ENCODE data around the gene SGMS1. TPM values are rescaled to one million over a fixed set of nuclear protein-coding genes. Genes with fewer than 3 reads are reported as not detected.

SGMS1 gene
- total RNA-seq, 2 donors from 2014 or later = 45.3 to 51.3 TPM

- Mint-ChIP-seq H3K27me3 (no peaks in the 10 kb centered on the region), H3K27ac (no peak overlapping the region), H3K4me3 (no peak overlapping the region), H3K36me3 (ENCODE audit: low read depth) (no peaks in the 10 kb centered on the region), H3K4me1 (peaks cover 7% of the 10 kb centered on the region)
- no peak for DNase-seq
- no peak for ATAC-seq
- no peaks in the 10 kb centered on the region for H3K9me3 ChIP-seq (ENCODE audit: control insufficient read depth, low read length, poor library complexity, severe bottlenecking)
Observed at GRCh38 chr10:50627443-50627842, 3.7 kb upstream of the SGMS1 start.

DNA sequence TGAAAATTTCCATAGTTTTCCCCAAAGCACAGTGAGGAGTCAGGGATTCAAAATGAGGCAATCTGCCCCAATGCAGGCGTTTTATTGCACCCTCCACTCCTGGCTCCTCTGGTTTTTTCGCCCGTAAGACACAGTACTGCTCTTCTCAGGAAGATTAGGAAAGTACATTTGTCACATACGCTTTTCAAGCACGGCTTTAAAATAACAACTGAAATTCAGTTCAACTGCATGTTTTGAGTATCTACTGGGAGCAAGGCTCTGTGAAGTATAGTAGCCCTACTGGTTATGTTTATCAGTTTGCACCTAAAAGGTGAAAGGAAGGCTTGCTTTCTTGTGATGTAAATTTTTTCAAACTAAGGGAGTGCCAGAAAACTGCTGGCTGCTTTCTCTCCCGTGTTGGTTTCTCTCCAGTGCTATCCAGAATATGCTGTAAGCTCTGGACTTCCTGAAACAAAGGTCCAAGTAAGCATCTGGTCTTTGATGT lies 1.9 kb upstream of the SGMS1 start:
- no peaks in the 10 kb centered on the region for H3K9me3 ChIP-seq (ENCODE audit: control insufficient read depth, low read length, poor library complexity, severe bottlenecking)
- peaks cover 13% of the 10 kb centered on the region for H3K4me1 Mint-ChIP-seq
- H3K27ac Mint-ChIP-seq = peak overlapping the region; percentile 98
- no peak for ATAC-seq
- no peak for DNase-seq
- H3K36me3 Mint-ChIP-seq (ENCODE audit: low read depth) = no peaks in the 10 kb centered on the region
- peak overlapping the region; percentile 94 for H3K4me3 Mint-ChIP-seq
- H3K27me3 Mint-ChIP-seq = no peaks in the 10 kb centered on the region

DNA sequence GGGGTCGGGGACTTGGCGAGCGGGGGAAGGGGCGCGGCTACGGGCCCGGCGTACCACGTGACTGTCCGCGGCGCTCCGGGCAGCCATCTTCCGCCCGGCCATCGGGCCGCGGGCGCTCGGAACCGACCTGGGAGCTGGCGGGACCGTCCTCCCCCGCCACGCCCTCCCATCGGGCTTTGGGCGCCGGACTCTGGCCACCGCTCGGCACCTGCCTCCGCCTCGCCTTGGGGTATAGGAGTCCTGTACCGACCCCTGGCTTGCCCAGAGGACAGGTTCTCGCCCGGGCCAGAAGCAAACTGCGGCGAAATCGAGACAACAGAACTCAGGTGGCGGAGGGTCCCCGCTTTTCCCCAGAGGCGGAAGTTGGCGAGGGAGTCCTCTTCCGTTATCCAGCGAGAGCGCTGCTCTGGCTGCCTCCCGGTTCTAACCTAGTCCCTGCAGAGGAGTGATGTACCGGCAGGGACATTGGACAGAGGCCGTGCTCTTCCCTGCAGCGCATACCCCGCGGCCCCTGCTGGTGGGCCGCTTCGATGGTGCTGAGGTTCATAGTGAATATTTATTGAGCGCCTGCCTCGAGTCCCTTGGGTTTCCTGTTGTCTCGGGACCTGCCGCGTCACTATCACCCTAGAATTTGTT lies 1.2 kb upstream of the SGMS1 start:
- no peaks in the 10 kb centered on the region for H3K27me3 Mint-ChIP-seq
- peak overlapping the region; percentile 98 for H3K27ac Mint-ChIP-seq
- DNase-seq = peak; percentile 40 to 57 (median 50)
- peak overlapping the region; percentile 99 for H3K4me3 Mint-ChIP-seq
- peak; percentile 46 for ATAC-seq
- no peaks in the 10 kb centered on the region for H3K9me3 ChIP-seq (ENCODE audit: control insufficient read depth, low read length, poor library complexity, severe bottlenecking)
- peaks cover 18% of the 10 kb centered on the region for H3K4me1 Mint-ChIP-seq
- no peaks in the 10 kb centered on the region for H3K36me3 Mint-ChIP-seq (ENCODE audit: low read depth)

GRCh38 chr10:50624413-50624865 lies 683 bp upstream of the SGMS1 start:
- H3K4me1 Mint-ChIP-seq = peaks cover 23% of the 10 kb centered on the region
- H3K4me3 Mint-ChIP-seq = peak overlapping the region; percentile 99
- H3K36me3 Mint-ChIP-seq (ENCODE audit: low read depth) = no peaks in the 10 kb centered on the region
- ATAC-seq (peak; percentile 77), DNase-seq (peak; percentile 94 to 97 (median 97))
- no peaks in the 10 kb centered on the region for H3K9me3 ChIP-seq (ENCODE audit: control insufficient read depth, low read length, poor library complexity, severe bottlenecking)
- peak overlapping the region; percentile 98 for H3K27ac Mint-ChIP-seq
- no peaks in the 10 kb centered on the region for H3K27me3 Mint-ChIP-seq

DNA sequence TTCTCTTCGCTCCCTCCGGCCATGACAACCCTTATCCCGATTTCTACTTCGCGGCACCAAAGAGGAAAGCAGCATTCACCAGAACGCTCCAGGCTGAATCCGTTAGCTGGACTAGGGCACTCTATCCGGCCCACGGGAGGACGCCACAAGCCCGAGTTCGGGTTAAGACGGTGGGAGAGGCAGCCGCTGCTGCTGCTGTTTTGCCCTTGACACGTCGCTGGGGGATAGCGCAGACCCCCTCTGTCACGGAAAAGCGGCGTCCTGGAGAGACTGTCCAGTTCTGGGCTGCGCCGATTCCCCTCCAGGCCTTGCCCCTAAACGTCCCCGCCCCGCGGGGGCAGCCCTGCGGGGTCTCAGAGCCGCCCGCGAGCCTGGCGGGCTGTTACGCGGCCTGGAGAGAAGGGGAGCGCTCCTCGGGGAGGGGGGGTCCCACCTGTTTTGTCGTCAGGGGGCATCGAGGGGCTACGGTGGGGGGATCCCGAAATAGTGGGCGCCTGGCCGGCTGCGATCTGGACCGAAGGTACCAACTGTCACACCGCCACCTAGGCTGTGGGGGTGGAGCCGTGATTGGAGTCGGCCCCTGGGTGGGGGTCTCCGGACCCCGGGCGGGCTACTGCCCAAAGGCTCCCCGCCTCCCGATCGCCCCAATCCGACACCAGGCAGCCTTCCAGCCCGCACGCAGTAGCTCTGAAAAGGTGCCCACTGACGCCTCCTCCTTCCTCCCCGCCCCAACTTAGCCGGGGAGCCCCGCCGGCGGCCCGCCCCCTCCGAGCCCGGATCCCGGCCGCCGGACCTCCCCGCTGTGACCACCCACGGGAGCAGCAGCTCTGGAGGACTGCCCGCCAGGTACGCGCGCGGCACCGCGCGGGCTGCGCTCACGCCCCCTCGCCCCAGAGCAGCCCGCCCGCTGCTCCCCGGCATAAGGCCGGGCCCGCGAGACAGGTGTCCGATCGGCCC lies 772 bp downstream of the SGMS1 start:
- peak overlapping the region; percentile 99 for H3K4me3 Mint-ChIP-seq
- no peaks in the 10 kb centered on the region for H3K27me3 Mint-ChIP-seq
- H3K4me1 Mint-ChIP-seq = peaks cover 36% of the 10 kb centered on the region
- no peaks in the 10 kb centered on the region for H3K9me3 ChIP-seq (ENCODE audit: control insufficient read depth, low read length, poor library complexity, severe bottlenecking)
- peak overlapping the region; percentile 98 for H3K27ac Mint-ChIP-seq
- H3K36me3 Mint-ChIP-seq (ENCODE audit: low read depth) = no peaks in the 10 kb centered on the region
- DNase-seq = peak; percentile 33 to 57 (median 56)
- peak; percentile 4 for ATAC-seq

DNA sequence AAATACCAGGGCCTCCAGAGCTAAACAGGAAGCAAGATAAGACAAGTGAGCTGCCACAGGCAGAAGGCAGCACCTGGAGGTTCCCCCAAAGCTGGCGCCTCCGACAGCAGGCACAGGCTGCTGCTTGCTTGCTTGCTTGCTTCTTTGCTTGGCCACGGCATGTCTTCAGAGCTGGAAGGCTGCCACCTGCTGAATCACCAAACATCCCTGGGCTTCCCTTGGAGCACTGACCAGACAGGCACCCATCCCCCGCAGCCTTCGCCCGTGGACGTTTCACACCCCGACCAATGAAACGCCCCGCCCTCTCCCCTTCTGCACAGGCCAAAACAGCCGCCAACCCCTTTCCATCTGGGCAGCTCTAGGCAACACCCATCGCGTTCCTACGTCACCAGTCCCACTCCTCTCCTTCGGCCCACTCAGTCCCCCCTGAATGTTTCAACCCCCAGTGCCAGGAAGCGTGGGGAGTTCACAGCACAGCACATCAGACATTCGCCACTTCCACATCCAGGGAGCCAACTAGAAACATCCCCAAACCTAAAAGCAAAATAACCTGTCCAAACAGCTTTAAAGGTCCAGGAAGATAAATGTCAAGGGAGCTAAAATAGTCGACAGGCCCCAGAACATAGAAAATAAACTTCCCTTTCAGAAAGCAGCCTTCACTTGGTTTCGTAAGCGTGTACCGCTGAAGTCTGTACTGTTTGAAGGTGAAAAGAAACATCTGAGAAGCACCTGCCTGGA lies 1.6 kb downstream of the SGMS1 start:
- Mint-ChIP-seq H3K27ac (peak overlapping the region; percentile 98), H3K4me1 (peaks cover 38% of the 10 kb centered on the region), H3K27me3 (no peaks in the 10 kb centered on the region), H3K36me3 (ENCODE audit: low read depth) (no peaks in the 10 kb centered on the region), H3K4me3 (peak overlapping the region; percentile 99)
- H3K9me3 ChIP-seq (ENCODE audit: control insufficient read depth, low read length, poor library complexity, severe bottlenecking) = no peaks in the 10 kb centered on the region
- DNase-seq (peak; percentile 41 to 56 (median 53)), ATAC-seq (peak; percentile 44)

DNA sequence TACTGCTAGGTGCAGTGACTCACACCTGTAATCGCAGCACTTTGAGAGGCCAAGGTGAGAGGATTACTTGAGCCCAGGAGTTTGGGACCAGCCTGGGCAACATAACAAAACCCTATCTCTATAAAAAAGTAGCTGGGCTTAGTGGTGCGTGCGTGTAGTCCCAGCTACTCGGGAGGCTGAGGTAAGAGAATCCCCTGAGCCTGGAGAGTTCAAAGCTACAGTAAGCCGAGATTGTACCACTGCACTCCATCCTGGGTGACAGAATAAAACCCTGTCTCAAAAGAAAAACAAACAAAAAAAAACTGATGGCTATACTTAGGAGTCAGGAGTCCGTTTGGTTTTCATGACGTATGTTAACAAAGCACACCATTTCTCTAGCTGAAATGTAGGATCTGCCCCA lies 2.9 kb downstream of the SGMS1 start:
- no peaks in the 10 kb centered on the region for H3K9me3 ChIP-seq (ENCODE audit: control insufficient read depth, low read length, poor library complexity, severe bottlenecking)
- Mint-ChIP-seq H3K36me3 (ENCODE audit: low read depth) (no peaks in the 10 kb centered on the region), H3K27ac (peak overlapping the region; percentile 98), H3K4me3 (no peak overlapping the region), H3K4me1 (peaks cover 38% of the 10 kb centered on the region), H3K27me3 (no peaks in the 10 kb centered on the region)
- DNase-seq = no peak
- ATAC-seq = no peak

GRCh38 chr10:50619882-50620281 lies 3.9 kb downstream of the SGMS1 start:
- Mint-ChIP-seq H3K36me3 (ENCODE audit: low read depth) (no peaks in the 10 kb centered on the region), H3K4me3 (peak overlapping the region; percentile 53), H3K27ac (peak overlapping the region; percentile 98), H3K27me3 (no peaks in the 10 kb centered on the region), H3K4me1 (peaks cover 38% of the 10 kb centered on the region)
- DNase-seq = no peak
- ATAC-seq = no peak
- H3K9me3 ChIP-seq (ENCODE audit: control insufficient read depth, low read length, poor library complexity, severe bottlenecking) = no peaks in the 10 kb centered on the region

DNA sequence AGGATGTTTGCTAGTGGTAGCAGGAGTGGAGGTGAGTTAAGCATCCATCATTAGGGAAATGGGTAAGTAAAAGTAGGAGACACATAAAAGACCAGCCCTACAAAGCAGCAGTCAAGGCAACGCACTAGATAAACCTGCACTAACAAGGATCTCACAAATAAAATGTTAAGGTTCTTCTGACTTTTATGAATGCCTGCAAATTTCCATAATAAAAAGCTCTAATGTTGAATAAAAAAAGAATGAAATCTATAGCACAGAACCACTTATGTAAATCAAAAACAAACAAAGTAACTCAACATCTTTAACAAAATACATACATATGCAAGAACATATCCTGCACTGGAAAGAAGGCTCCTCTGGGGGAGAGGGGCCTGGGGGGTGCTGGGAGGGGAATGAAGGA lies 4.6 kb downstream of the SGMS1 start:
- DNase-seq (no peak), ATAC-seq (no peak)
- Mint-ChIP-seq H3K27me3 (no peaks in the 10 kb centered on the region), H3K4me1 (peaks cover 38% of the 10 kb centered on the region), H3K27ac (peak overlapping the region; percentile 98), H3K4me3 (peak overlapping the region; percentile 58), H3K36me3 (ENCODE audit: low read depth) (no peaks in the 10 kb centered on the region)
- no peaks in the 10 kb centered on the region for H3K9me3 ChIP-seq (ENCODE audit: control insufficient read depth, low read length, poor library complexity, severe bottlenecking)

GRCh38 chr10:50618624-50619023 lies 5.1 kb downstream of the SGMS1 start:
- peak overlapping the region; percentile 58 for H3K4me3 Mint-ChIP-seq
- peak overlapping the region; percentile 98 for H3K27ac Mint-ChIP-seq
- ATAC-seq = no peak

DNA sequence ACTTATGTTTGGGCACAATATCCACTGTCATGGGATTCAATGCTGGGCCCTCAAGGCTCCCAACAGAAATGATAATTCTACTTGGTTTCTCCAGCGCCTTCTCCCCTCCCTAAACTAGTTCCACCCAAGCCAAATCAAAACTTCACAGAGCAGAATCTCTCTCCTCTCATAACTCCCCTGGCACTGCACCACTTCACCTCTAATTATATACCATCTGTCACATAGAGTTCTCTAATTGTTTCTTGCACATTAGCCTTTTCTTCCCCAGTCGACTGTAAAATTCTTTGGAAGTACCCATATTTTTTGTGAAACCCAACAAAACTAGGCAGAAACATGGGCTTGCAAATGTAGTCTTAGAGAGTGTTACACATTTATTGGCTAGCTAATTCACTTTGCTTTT lies 8.1 kb downstream of the SGMS1 start:
- Mint-ChIP-seq H3K27ac (no peak overlapping the region), H3K4me3 (peak overlapping the region; percentile 75), H3K36me3 (ENCODE audit: low read depth) (peaks cover 3% of the 10 kb centered on the region), H3K4me1 (peaks cover 52% of the 10 kb centered on the region), H3K27me3 (no peaks in the 10 kb centered on the region)
- DNase-seq = no peak
- ATAC-seq = no peak
- no peaks in the 10 kb centered on the region for H3K9me3 ChIP-seq (ENCODE audit: control insufficient read depth, low read length, poor library complexity, severe bottlenecking)

More at GRCh38 chr10:50618624-50619023, 5.1 kb downstream of the SGMS1 start:
- Mint-ChIP-seq H3K27me3 (no peaks in the 10 kb centered on the region), H3K36me3 (ENCODE audit: low read depth) (no peaks in the 10 kb centered on the region), H3K4me1 (peaks cover 38% of the 10 kb centered on the region)
- H3K9me3 ChIP-seq (ENCODE audit: control insufficient read depth, low read length, poor library complexity, severe bottlenecking) = no peaks in the 10 kb centered on the region
- DNase-seq = no peak

- no peak overlapping the region for H3K4me3 Mint-ChIP-seq
- ATAC-seq (peak; percentile 87), DNase-seq (no peak)
- H3K9me3 ChIP-seq (ENCODE audit: control insufficient read depth, low read length, poor library complexity, severe bottlenecking) = no peaks in the 10 kb centered on the region
- H3K27ac Mint-ChIP-seq = peak overlapping the region; percentile 71
- no peaks in the 10 kb centered on the region for H3K27me3 Mint-ChIP-seq
- peaks cover 3% of the 10 kb centered on the region for H3K36me3 Mint-ChIP-seq (ENCODE audit: low read depth)
- peaks cover 47% of the 10 kb centered on the region for H3K4me1 Mint-ChIP-seq
Observed at GRCh38 chr10:50614444-50615137, 9.2 kb downstream of the SGMS1 start.

Measured in T-helper 17 cell (primary cell).